GM23248 (cell line): ENCODE results near the gene FRS2. TPM values are rescaled to one million over a fixed set of nuclear protein-coding genes. Genes with fewer than 3 reads are reported as not detected.

Experiments used
- DNase-seq: peaks from one replicate; pipeline ENCODE4 v3.0.0-alpha.2; 2015
- H2AFZ ChIP-seq: fragments of 200-600 bp; sonication (generic); 2 replicates; pipeline ENCODE4 v1.6.1; 2016; ENCODE audit warnings: antibody characterized with exemption
- H3F3A ChIP-seq: fragments of 200-600 bp; sonication (generic); 2 replicates; pipeline ENCODE4 v1.6.1; 2016; ENCODE audit warnings: mild to moderate bottlenecking, antibody characterized with exemption, mixed run types; ENCODE audit not compliant: insufficient read depth
- H3K27ac ChIP-seq: fragments of 200-600 bp; sonication (generic); 2 replicates; pipeline ENCODE4 v1.5.1; 2016; ENCODE audit warnings: mild to moderate bottlenecking
- H3K27me3 ChIP-seq: fragments of 200-600 bp; sonication (generic); replicated peaks from 2 replicates; pipeline ENCODE4 v1.6.1; 2016; ENCODE audit warnings: mild to moderate bottlenecking; ENCODE audit not compliant: insufficient read depth
- H3K36me3 ChIP-seq: fragments of 200-600 bp; sonication (generic); 2 replicates; pipeline ENCODE4 v1.6.1; 2016; ENCODE audit warnings: low read depth, mild to moderate bottlenecking
- H3K4me1 ChIP-seq: fragments of 200-600 bp; sonication (generic); 2 replicates; pipeline ENCODE4 v1.6.1; 2016; ENCODE audit warnings: mild to moderate bottlenecking; ENCODE audit not compliant: insufficient read depth
- H3K4me2 ChIP-seq: fragments of 200-600 bp; sonication (generic); one replicate; pipeline ENCODE4 v1.6.1; 2016; ENCODE audit warnings: mild to moderate bottlenecking; ENCODE audit not compliant: unreplicated experiment
- H3K4me3 ChIP-seq: fragments of 200-600 bp; sonication (generic); 2 replicates; pipeline ENCODE4 v1.5.1; 2016; ENCODE audit warnings: mild to moderate bottlenecking
- H3K79me2 ChIP-seq: fragments of 200-600 bp; sonication (generic); 2 replicates; pipeline ENCODE4 v1.6.1; 2016; ENCODE audit warnings: mild to moderate bottlenecking; ENCODE audit not compliant: insufficient read depth
- H3K9ac ChIP-seq: fragments of 200-600 bp; sonication (generic); 2 replicates; pipeline ENCODE4 v1.6.1; 2016; ENCODE audit warnings: mild to moderate bottlenecking
- H3K9me2 ChIP-seq: fragments of 200-600 bp; sonication (generic); 2 replicates; pipeline ENCODE4 v1.6.1; 2016; ENCODE audit warnings: mixed run types, mild to moderate bottlenecking, moderate library complexity; ENCODE audit not compliant: insufficient read depth
- H3K9me3 ChIP-seq: fragments of 200-600 bp; sonication (generic); one replicate; pipeline ENCODE4 v1.6.1; 2017; ENCODE audit warnings: low read depth
- H4K20me1 ChIP-seq: fragments of 200-600 bp; sonication (generic); 2 replicates; pipeline ENCODE4 v1.6.0; 2016; ENCODE audit not compliant: insufficient read depth
- EZH2 ChIP-seq: fragments of 200-600 bp; sonication (generic); IDR thresholded peaks from 2 replicates; pipeline ENCODE4 v1.6.1; 2018; ENCODE audit warnings: antibody characterized with exemption, mild to moderate bottlenecking; ENCODE audit not compliant: insufficient read depth, poor library complexity, severe bottlenecking
- EZH2phosphoT487 ChIP-seq: fragments of 200-600 bp; sonication (generic); IDR thresholded peaks from 2 replicates; pipeline ENCODE4 v1.6.1; 2018; ENCODE audit warnings: antibody characterized with exemption, moderate library complexity, mild to moderate bottlenecking, low read depth; ENCODE audit not compliant: insufficient read depth
- WGBS, 2 experiments: methylation state at CpG; one replicate each; pipeline ENCODE4 v1.1.6; 2015 to 2017; ENCODE audit warnings: low lambda C conversion rate in 2 of 2, low coverage in 1 of 2; ENCODE audit errors: missing lambda C conversion rate in 2 of 2; 5-methylcytosine and 5-hydroxymethylcytosine counted together
- in situ Hi-C: fragments of 300-500 bp; cut with MboI; formaldehyde crosslinking; loops from 2 replicates; pipeline ENCODE4 v1.15.0; 2020
- polyA plus RNA-seq: library from polyadenylated mRNA; unstranded; fragments of >200 nt; fragmentation: Nextera tagmentation; extraction: Ambion mirVana; gene quantifications from 2 replicates; pipeline ENCODE4 v1.2.1, GENCODE V29; 2016
- total RNA-seq: library from RNA; depleted of rRNA; stranded (reverse); fragments of >200 nt; shearing (Covaris generic); gene quantifications from 2 replicates; pipeline ENCODE4 v1.2.3, GENCODE V29; 2014

Gene FRS2
- total and polyA plus RNA-seq, 2 experiments from 2014 or later, result 25.5 to 41.2 TPM

DNA sequence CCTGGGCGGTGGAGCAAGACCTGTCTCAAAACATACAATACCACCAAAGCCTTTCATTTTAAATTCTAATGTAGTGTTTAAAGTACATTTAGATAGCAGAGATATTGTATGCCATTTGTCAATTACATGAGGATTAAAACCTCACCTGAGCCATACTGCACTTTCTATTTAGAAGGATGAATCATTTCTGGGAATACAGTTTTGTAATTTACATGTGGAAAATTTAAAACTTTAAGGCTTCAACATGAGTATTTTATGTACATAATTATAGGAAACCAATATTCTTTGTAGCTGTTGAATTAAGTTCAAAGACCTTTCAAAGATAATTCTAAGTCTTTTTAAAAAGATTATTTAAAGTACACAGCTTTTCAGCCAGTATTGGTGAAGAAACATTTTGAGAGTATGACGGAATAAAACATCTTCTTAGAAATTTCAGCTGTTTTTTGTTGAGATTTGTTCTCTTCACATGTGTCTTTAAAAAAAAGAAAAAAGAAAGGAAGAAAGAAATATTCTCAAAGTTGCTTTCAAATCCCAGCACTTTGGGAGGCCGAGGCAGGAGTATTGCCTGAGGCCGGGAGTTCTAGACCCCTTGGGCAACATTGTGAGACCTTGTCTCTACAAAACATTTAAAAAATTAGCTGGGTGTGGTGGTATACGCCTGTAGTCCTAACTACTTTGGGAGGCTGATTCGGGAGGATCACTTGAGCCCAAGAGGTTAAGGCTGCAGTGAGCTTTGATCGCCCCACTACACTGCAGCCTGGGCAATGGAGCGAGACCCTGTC, 80.6 kb downstream of the FRS2 start:
- H4K20me1 ChIP-seq, result no peaks in the 10 kb centered on the region
- H2AFZ ChIP-seq, result no peak overlapping the region
- WGBS, 2 experiments, result 84% methylated on average over 8 of the region's 8 CpGs
- H3K4me1 ChIP-seq, result peaks cover 19% of the 10 kb centered on the region
- TF ChIP-seq EZH2 (no peak), EZH2phosphoT487 (no peak)
- in situ Hi-C loops, result no loop called here
- no peak overlapping the region for H3K4me3 ChIP-seq
- no peaks in the 10 kb centered on the region for H3K36me3 ChIP-seq
- H3K79me2 ChIP-seq, result peaks cover 49% of the 10 kb centered on the region
- H3K9me3 ChIP-seq, result no peaks in the 10 kb centered on the region
- H3K4me2 ChIP-seq, result no peak overlapping the region
- no peak for DNase-seq
- H3F3A ChIP-seq, result peaks cover 34% of the 10 kb centered on the region
- H3K27ac ChIP-seq, result no peak overlapping the region
- H3K9ac ChIP-seq, result no peak overlapping the region
- no peaks in the 10 kb centered on the region for H3K27me3 ChIP-seq
- no peaks in the 10 kb centered on the region for H3K9me2 ChIP-seq

- Histone ChIP-seq H3K27ac (peak overlapping the region; percentile 94), H3K4me1 (peaks cover 31% of the 10 kb centered on the region), H3K9ac (no peak overlapping the region), H3K36me3 (no peaks in the 10 kb centered on the region), H3K27me3 (no peaks in the 10 kb centered on the region), H3K4me3 (no peak overlapping the region), H3F3A (peaks cover 56% of the 10 kb centered on the region), H2AFZ (no peak overlapping the region), H3K79me2 (peaks cover 50% of the 10 kb centered on the region), H3K4me2 (peak overlapping the region; percentile 1), H3K9me2 (no peaks in the 10 kb centered on the region), H4K20me1 (no peaks in the 10 kb centered on the region), H3K9me3 (no peaks in the 10 kb centered on the region)
- WGBS, 2 experiments, result 46 to 50% methylated on average over 2 of the region's 2 CpGs
- TF ChIP-seq EZH2 (no peak), EZH2phosphoT487 (no peak)
- in situ Hi-C loops, result no loop called here
- peak; percentile 74 for DNase-seq
Measured at GRCh38 chr12:69553628-69554248, 83.5 kb downstream of the FRS2 start.

GRCh38 chr12:69555461-69555860, 85.3 kb downstream of the FRS2 start:
- Histone ChIP-seq H2AFZ (no peak overlapping the region), H3K9me3 (no peaks in the 10 kb centered on the region), H3K4me1 (peaks cover 31% of the 10 kb centered on the region), H3K9me2 (no peaks in the 10 kb centered on the region), H3K27me3 (no peaks in the 10 kb centered on the region), H4K20me1 (no peaks in the 10 kb centered on the region), H3K79me2 (peaks cover 65% of the 10 kb centered on the region), H3K4me3 (peak overlapping the region; percentile 40), H3F3A (peaks cover 51% of the 10 kb centered on the region), H3K27ac (peak overlapping the region; percentile 94), H3K4me2 (peak overlapping the region; percentile 65), H3K9ac (peak overlapping the region; percentile 62), H3K36me3 (no peaks in the 10 kb centered on the region)
- in situ Hi-C loops, result no loop called here
- TF ChIP-seq EZH2 (no peak), EZH2phosphoT487 (no peak)
- DNase-seq, result peak; percentile 96
- WGBS, 2 experiments, result 4 to 5% methylated on average over 6 of the region's 6 CpGs

- WGBS, 2 experiments, result 91% methylated on average over 9 of the region's 9 CpGs
Measured at GRCh38 chr12:69556383-69556782, 86.2 kb downstream of the FRS2 start.

More at GRCh38 chr12:69556383-69556782, 86.2 kb downstream of the FRS2 start:
- peaks cover 68% of the 10 kb centered on the region for H3K79me2 ChIP-seq
- H4K20me1 ChIP-seq, result no peaks in the 10 kb centered on the region
- no peak for TF ChIP-seq EZH2phosphoT487
- no peak for TF ChIP-seq EZH2
- H3K4me1 ChIP-seq, result peaks cover 31% of the 10 kb centered on the region
- H2AFZ ChIP-seq, result no peak overlapping the region
- DNase-seq, result no peak
- H3K4me2 ChIP-seq, result no peak overlapping the region
- no peak overlapping the region for H3K4me3 ChIP-seq
- H3K9me3 ChIP-seq, result no peaks in the 10 kb centered on the region
- H3K9ac ChIP-seq, result no peak overlapping the region
- no peaks in the 10 kb centered on the region for H3K9me2 ChIP-seq
- in situ Hi-C loops, result no loop called here
- H3K27ac ChIP-seq, result peak overlapping the region; percentile 94
- H3K36me3 ChIP-seq, result no peaks in the 10 kb centered on the region
- H3F3A ChIP-seq, result peaks cover 45% of the 10 kb centered on the region
- H3K27me3 ChIP-seq, result no peaks in the 10 kb centered on the region
